Measurements from ENCODE around the gene AP3D1.

The AP3D1 gene

DNA sequence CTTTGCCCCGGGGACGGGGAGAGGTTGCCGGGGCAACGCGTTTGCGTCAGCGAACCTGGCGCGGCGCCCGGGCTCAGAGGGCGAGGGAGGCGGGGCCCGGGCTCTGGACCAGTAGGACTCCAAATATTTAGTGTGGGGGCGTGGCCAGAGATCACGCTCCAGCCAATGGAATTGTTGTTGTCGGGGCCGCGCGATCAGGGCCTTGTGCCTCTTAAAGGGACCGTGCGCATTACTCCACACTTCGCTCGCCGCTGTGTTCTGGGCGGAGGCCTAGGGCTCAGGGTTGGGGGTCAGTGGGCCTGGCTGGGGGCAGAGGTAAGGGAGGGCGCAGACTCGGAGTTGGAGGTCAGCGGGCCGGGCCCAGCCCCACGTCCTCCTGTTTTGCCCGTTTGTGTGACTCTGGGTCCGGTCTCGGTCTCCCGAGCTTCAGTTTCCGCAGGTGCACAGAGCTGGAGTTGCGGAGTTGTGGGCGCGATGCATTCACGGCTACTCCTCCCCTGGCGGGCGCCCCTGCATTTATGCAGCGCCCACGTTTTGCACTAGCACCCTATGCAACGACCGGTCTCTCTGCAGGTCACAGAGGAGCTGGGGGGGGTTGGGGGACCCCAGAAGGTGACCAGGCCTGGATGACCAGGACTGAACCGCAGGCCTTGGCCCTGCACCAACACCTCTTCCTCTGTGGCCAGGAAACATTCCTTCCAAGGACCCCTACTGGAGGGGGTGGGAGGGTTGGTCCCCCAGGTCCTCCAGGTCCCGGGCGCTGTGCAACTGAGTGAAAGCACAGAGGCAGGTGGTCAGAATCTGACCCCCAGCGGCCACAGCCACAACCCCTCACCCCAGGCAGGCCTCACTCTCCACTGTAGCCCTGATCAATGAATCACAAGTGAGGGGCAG lies 89.6 kb downstream of the AP3D1 start:
- peak; percentile 89 for DNase-seq (ENCODE audit: low read depth, low spot score)

DNA sequence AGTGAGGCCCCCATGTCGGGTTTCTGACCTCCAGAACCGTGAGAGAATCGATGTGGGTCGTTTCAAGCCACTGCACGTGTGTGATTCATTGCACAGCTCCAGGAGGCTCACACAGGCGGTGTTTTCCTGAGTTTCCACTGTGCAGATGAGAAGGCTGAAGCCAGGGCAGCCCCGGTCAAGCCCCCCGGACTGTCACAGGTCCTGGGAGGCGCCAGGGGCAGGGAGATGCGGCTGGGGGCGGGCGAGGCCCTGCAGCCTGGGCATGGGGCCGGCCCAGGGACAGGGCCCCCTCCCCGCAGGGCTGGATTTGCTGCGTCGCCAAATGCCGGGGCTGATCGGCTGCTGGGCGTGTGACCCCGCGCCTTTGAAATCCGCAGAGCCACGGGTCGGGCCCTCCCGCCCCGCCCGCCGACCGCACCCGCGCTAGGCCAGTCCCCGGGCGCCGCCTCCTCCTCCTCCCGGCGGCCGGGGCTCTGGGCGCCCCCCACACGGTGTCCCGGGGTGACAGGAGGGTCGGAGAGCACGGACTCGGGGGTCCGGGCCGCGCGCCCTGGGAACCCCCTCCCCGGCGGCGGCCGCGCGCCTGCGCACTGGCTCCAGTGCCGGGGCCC lies 90.4 kb downstream of the AP3D1 start:
- DNase-seq (ENCODE audit: low read depth, low spot score): peak; percentile 77

DNA sequence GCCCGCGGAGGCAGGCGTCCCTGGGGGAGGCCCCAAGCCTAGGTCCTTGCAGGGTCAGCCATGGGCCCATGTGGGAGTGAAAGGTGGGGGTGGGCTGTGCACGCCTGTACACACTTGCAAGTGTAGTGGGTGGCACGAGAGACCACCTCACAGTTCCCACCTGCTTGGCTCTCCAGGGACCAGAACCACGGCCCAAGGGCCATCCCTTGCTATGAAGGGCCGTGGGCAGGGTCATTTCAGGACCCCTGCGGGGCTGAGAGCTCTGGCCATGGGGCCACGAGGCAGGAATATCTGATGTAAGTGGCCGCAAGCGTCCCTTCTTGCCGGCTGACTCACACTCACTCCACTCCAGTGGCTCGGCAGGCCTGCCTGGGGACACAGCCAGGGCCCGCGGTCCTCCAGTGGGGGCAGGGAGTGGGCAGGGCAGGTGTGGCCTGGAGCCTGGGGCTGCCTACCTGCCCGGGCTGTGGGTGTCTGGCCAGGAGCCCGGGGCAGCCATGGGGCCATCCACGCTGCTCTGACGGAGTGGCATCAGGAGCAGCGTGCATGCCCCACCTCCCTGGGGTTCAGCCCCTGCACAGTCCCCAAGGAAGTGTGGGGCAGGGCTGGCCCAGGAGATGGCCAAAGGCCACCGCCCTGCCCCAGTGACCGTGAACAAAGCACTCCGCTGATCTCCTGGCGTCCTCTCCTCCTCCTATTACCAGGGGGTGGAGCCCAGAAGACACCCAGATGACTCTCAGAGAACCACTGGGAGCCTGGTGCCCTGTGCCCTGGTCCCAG lies 91.8 kb downstream of the AP3D1 start:
- DNase-seq (ENCODE audit: low read depth, low spot score): no peak

DNA sequence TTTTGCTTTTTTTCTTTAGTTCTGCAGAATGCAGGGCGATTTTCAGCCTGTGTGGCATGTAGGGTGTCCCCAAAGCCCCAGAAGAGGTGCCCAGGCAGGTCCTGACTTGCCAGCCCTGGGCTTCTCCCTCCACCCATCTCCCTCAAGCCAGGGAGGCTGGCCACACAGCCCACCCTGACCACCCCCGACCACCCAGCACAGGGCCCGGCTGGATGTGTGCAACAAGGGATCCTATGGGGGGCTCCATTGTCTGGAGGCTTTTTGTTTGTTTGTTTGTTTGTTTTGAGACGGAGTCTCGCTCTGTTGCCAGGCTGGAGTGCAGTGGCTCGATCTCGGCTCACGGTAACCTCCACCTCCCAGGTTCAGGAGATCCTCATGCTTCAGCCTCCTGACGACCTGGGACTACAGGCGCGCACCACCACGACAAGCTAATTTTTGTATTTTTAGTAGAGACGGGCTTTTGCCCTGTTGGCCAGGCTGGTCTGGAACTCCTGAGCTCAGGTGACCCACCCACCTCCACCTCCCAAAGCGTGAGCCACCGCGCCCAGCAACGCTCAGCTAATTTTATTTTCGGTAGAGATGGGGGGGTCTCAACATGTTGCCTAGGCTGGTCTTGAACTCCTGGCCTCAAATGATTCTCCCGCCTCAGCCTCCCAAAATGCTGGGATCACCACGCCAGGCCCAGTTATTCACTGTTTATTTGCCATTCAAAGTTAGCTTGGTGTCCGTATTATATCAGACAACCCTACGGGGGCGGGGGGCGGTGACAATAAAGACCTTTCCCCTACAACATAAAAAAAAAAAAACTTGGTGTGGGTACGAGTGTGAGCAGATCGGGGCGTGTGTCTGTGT lies 92.6 kb downstream of the AP3D1 start:
- no peak for DNase-seq (ENCODE audit: low read depth, low spot score)

DNA sequence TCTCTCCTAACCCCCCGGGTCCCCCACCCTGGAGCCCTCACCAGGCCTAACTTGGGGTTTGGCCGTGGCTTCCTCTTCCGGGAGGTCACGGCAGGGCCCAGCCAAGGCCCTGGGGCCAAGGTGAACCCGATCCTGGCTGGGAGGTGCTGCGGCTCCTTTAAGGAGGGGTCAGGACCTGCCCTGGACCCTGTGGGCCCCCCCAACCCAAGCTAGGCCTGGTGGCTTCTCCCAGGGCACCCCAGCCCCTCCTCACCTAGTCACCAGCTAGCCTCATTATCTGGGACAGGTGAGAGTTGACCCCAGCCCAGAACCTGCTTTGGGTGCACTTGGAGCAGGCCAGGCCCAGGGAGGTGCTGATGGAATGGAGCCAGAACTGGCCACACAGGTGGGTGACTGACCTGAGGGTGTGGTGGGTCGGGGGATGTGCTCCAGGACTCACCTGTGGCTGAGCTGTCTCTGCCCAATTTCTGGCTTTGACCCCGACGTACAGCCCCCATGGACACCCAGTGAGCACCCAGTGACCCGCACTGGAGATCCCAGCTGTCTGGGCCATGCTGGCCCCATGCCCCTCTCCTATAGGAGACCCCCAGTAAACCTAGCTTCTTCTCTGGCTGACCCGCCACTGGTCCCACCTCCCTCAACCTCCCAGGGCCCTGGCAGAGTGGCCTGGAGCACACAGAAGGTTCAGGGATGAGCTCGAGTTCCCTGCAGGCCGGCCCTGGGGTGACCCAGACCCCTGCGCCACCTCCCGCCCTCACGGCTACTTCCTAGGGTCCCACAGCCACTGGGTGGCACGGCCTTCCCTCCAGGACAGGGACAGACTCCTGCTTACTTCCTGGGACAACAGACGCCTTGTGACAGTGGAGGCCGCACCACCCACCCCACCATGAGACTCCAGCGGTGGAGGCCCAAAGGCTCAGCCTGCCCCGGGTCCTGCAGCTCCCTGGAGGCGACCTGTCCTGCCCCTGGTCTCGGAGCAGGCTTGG lies 93.6 kb downstream of the AP3D1 start:
- DNase-seq (ENCODE audit: low read depth, low spot score): no peak

DNA sequence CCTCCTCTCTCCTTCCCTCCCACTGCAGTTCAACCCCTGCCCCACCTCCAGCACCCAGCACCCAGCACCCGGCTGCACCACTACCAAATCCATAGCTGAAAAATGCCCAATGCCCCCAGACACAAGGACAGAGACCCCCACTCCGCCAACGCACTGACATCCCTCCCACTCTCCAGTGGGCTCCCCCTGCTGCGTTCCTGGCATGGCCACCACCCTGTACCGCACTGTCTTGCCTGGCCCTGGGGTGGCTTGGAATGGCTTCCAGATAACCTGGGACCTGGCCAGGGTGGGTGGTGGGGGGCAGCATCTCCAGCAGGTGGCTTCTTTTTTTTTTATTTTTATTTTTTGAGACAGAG lies 94.6 kb downstream of the AP3D1 start:
- no peak for DNase-seq (ENCODE audit: low read depth, low spot score)

DNA sequence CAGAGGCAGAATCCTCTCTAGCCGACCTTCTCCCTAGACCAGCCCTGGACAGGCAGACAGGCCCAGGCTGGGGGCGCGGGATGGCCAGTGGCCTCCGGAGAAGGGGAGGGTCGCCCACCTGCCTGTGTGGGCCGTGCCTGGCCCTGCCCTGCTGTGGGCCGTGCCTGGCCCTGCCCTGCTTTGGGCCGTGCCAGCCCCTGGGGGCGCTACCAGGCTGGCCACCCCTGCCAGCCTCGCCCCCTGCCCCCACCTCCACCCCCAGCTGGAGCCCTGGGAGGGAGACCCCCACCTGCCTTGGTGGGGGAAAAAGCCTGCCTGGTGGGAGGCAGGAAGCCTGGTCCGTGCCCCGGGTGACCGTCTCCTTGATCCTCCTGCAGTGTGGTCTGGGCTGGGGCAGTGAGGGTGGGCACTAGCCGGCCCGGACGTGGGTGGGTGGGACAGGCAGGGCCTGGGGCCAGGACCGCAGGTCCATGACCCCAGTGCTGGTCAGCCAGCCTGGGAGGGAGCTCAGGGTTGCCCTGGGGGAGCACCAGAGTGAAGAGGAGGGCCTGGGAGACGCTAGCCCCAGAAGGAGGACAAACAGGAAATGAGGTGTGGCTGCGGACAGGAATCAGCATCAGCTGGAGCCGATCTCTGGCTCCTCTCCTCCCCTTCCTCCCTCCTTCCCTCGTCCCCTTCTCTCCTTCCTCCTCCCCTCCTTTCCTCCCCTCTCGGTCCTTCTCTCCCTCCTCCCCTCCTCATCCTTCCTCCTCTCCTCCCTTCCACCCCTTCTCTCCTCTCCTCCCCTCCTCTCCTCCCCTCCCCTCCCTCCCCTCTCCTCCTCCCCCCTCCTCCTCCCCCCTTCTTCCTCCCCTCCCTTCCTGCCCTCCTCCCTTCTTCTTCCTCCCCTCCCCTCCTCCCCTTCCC lies 95.2 kb downstream of the AP3D1 start:
- no peak for DNase-seq (ENCODE audit: low read depth, low spot score)

DNA sequence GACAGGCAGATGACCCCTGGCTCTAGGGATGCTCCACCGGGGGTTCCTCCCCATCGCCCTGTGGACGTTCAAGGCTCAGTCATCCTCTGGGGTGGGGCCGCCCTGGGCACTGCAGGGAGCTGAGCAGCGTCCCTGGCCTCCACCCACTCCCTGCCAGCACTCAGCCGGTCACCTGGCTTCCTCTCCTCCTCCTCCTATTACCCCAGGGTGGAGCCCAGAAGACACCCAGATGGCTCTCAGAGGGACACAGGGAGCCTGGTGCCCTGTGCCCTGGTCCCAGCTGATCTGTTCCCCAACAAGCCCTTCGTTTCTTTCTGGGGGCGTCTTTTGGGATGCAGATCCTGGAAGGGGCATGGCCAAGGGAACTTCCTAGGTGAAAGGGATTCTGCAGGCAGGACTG lies 96.6 kb downstream of the AP3D1 start:
- DNase-seq (ENCODE audit: low read depth, low spot score): no peak

DNA sequence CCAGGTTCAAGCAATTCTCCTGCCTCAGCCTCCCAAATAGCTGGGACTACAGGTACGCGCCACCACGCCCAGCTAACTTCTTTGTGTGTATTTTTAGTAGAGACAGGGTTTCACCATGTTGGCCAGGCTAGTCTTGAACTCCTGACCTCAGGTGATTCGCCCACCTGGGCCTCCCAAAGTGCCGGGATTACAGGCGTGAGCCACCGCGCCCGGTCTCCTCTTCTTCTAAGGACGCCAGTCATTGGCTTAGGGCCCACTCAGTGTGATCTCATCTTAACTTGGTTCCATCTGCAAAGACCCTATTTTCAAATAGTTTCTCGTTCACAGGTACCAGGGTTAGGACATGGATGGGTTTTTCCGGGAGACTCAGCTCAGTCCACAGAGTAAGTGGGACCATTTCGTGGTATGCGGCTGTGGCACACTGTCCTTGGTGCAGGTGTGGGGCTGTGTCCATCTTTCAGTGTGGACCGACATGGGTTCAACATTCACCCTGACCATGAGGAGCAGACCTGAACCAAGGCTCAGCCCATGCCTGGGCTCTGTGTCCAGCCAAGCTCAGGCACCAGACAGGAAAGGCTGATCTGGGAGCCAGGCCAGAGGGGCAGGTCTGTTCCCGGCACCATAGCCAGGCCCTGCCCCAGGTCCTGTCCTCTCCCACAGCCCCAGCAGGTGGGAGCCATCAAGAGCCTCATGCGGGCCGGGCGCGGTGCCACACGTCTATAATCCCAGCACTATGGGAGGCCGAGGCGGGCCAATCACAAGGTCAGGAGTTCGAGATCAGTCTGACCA lies 97.6 kb downstream of the AP3D1 start:
- DNase-seq (ENCODE audit: low read depth, low spot score): no peak

DNA sequence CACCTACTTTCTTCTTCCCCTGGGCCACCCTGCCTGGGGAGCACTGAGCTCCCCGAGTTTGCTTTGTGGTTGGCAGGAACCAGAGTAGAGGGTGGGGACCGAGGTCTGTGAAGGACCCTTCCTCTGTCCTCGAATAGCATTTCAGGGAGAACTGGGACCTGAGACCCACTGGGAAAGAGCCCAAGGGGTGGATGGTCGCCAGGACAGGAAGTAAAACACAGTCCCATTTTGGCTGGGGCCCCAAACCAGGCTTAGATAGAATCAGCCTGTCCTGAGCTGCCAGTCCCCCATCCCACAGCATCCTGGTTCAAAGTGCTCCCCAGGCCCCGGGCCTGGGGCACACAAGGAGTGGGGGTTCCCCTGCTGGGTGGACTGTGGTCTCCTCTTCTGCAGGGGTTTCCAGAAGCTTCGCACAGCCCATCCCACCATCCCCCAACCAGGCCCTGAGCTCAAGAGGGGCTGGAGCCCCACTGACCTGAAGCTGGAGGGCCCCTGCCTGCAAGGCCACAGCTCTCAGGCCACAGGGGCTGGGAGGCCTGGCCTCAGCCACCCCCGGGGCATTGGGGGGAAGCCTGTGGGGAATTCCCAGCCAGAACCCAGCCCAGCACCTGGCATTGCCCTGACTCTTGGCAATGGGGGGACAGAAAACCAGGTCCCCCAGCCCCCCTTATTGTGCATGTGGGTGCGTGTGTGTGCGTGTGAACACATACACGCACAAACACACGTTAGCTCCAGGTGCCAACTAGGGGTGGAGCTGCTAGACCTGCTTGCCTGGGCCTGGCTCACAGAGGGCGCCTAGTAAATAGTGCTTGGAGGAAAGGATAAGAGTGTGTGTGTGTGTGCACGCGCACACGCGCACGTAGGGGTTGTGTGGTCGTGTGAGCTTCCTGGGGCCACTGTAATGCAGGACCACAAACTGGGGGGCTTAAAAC lies 99.3 kb downstream of the AP3D1 start:
- no peak for DNase-seq (ENCODE audit: low read depth, low spot score)

DNA sequence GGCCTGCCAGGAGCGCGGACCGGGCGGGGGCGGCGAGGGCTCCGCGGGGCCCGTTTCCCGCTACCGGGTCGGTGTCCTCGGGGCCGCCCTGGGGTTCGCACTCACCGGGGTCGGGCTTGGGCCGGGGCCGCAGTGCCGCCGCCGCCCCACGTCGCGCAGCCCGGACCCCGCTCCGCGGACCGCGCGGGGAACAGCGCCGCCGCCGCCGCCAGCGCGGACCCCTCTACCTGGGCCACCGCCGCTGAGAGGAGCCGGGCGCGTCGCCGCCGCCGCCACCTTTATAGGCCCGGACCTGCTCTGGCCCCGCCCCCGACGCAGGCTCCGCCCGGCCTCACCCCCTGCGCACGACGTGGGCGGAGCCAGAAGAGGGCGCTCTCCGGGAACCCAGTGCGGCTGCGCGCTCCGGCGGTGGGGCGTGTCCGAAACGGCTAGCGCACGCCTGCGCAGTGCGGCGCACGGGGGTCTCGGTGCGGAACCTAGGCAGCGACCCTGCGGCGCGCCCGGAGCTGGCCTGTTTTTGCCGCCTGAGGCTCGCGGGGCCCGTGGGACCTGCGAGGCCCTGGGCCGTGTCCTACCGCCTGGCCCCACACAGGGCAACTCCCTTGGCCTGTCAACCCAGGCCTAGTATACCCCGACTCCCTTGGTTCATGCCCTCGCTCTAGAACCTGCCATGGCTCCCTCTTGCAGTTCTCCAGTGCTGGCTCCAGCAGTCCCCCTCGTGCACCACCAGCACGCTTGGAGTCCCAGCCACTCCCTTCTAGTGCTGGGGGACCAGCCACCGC lies 100.2 kb downstream of the AP3D1 start, which contains the start of gene MKNK2:
Gene MKNK2, minus strand, starts transcription at position 254 of the 782 bp plus-strand sequence. CDS start 393 bp downstream, outside the sequence.
- no peak for DNase-seq (ENCODE audit: low read depth, low spot score)

All from brain pericyte (primary cell).